ENCODE data around the gene BLVRA. TPM values are rescaled to one million over a fixed set of nuclear protein-coding genes. Genes with fewer than 3 reads are reported as not detected.

Gene BLVRA
- polyA plus RNA-seq, 3 donors: 71.9 to 238 (median 199) TPM

DNA sequence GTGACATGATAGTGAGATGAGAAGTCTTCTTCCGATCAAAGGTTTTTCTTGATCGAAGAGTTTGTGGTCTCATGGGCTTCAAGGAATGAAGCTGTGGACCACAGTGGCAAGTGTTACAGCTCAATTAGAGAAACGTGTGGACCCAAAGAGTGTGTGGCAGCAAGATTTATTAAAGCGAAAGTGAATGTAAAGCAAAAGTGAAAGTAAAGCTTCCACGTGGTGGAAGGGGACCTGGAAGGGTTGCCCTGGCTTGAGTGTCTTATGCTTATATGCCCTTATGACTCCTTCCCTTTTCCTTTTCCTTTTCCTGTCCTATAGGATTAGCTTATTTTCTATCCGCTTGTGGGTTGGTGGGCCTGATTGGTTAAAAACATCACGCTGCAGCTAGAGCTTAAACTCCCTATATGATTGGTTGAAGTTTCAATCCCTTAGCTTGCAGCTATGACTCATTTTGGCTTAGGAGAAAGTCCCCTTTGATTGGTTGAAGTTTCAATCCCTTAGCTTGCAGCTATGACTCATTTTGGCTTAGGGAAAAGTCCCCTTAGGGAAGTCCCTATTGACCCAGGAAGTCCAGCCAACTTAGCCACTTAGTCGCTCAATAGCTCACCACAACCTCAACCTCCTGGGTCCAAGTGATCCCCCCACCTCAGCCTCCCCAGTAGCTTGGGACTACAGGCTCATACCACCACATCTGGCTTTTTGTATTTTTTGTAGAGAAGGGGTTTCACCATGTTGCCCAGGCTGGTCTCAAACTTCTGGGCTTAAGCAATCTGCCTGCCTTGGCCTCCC, 76.2 kb downstream of the BLVRA start:
- Histone ChIP-seq H3K4me2 (replicated peaks; ENCODE audit: extremely low read depth, low read length, poor library complexity, severe bottlenecking) (peak overlapping the region; percentile 64), H3K36me3 (replicated peaks in 1 of 2; ENCODE audit: control insufficient read depth in 1 of 2, insufficient read depth in 2 of 2, low read length in 2 of 2) (no peaks in the 10 kb centered on the region), H3K9me3 (replicated peaks in 1 of 2; ENCODE audit: control insufficient read depth in 1 of 2, insufficient read depth in 1 of 2, low read length in 2 of 2) (peaks cover 4 to 8% of the 10 kb centered on the region in 2 donors), H3K27me3 (ENCODE audit: control insufficient read depth in 2 of 2, insufficient read depth in 2 of 2, low read length in 2 of 2) (no peaks in the 10 kb centered on the region), H3K9ac (ENCODE audit: insufficient read depth, low read length, poor library complexity, severe bottlenecking) (no peak overlapping the region), H2AFZ (ENCODE audit: insufficient read depth, low read depth, low read length, poor library complexity, severe bottlenecking) (peak overlapping the region; percentile 43), H4K20me1 (ENCODE audit: insufficient read depth, low read length) (no peaks in the 10 kb centered on the region), H3K27ac (ENCODE audit: low read depth in 1 of 2, low read length in 2 of 2) (peak overlapping the region; percentile 31 to 65), H3K4me1 (ENCODE audit: control insufficient read depth in 1 of 2, insufficient read depth in 2 of 2, low read length in 2 of 2) (peaks cover 10 to 13% of the 10 kb centered on the region in 2 donors), H3K4me3 (replicated peaks in 1 of 3; ENCODE audit: low read depth in 2 of 3, low read length in 3 of 3) (peak overlapping the region; percentile 8 to 65 (median 64)), H3K79me2 (ENCODE audit: insufficient read depth, low read length) (no peaks in the 10 kb centered on the region)
- H3K9me3 Mint-ChIP-seq: peaks cover 0 to 17% (median 7%) of the 10 kb centered on the region in 7 donors
- peaks cover 17% of the 10 kb centered on the region for H3K4me1 Mint-ChIP-seq
- H3K36me3 Mint-ChIP-seq: no peaks in the 10 kb centered on the region
- intact Hi-C loops (cut with micrococcal nuclease): loop anchor here (5.0 to 10.0 kb wide), 4 partner anchors 80 to 740 kb away; partner anchors contain the start of genes BLVRA (in 1 of the 2), COA1 (in 1 of the 2), DDX56 (in 1 of the 2) and STK17A (in 1 of the 2)
- H3K27me3 Mint-ChIP-seq (ENCODE audit: low read depth in 3 of 3): peaks cover 0 to 4% (median 3%) of the 10 kb centered on the region in 3 donors
- H3K4me3 Mint-ChIP-seq: peak overlapping the region; percentile 62 to 83
- peak overlapping the region; percentile 60 to 89 (median 82) for H3K27ac Mint-ChIP-seq
- peak; percentile 77 to 93 (median 84) for DNase-seq
- WGBS (ENCODE audit: insufficient coverage): 58% methylated on average over 4 of the region's 8 CpGs
- TF ChIP-seq, protein P1, sequence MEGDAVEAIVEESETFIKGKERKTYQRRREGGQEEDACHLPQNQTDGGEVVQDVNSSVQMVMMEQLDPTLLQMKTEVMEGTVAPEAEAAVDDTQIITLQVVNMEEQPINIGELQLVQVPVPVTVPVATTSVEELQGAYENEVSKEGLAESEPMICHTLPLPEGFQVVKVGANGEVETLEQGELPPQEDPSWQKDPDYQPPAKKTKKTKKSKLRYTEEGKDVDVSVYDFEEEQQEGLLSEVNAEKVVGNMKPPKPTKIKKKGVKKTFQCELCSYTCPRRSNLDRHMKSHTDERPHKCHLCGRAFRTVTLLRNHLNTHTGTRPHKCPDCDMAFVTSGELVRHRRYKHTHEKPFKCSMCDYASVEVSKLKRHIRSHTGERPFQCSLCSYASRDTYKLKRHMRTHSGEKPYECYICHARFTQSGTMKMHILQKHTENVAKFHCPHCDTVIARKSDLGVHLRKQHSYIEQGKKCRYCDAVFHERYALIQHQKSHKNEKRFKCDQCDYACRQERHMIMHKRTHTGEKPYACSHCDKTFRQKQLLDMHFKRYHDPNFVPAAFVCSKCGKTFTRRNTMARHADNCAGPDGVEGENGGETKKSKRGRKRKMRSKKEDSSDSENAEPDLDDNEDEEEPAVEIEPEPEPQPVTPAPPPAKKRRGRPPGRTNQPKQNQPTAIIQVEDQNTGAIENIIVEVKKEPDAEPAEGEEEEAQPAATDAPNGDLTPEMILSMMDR (IDR thresholded peaks at IDR 0.05): no peak

DNA sequence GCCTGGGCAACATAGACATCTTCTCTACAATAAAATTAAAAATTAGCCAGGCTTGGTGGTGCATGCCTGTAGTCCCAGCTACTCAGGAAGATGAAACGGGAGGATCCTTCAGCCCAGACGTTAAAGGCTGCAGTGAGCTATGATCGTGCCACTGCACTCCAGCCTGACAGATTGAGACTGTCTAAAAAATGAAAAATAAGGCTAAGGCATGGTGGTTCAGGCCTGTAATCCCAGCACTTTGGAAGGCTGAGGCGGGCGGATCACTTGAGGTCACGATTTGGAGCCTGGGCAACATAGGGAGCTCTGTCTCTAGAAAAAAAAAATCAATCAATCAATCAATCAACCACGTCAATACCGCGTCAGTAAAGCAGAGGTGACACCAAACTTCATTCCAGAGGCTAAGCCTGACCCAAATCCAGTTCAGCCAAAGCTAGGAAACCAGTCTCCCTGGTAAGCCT, 79.8 kb downstream of the BLVRA start:
- Histone ChIP-seq H3K9ac (ENCODE audit: insufficient read depth, low read length, poor library complexity, severe bottlenecking) (peak overlapping the region; percentile 39), H3K27ac (ENCODE audit: low read depth in 1 of 2, low read length in 2 of 2) (no peak overlapping the region)
- WGBS (ENCODE audit: insufficient coverage): 90% methylated on average over 5 of the region's 9 CpGs

More for the DNA sequence above, 79.8 kb downstream of the BLVRA start:
- H3K36me3 ChIP-seq (replicated peaks in 1 of 2; ENCODE audit: control insufficient read depth in 1 of 2, insufficient read depth in 2 of 2, low read length in 2 of 2): no peaks in the 10 kb centered on the region
- Mint-ChIP-seq H3K9me3 (peaks cover 0 to 8% (median 4%) of the 10 kb centered on the region in 7 donors), H3K27ac (peak overlapping the region in 2 of 7 donors; percentile 75 to 77), H3K27me3 (ENCODE audit: low read depth in 3 of 3) (peaks cover 4 to 14% (median 7%) of the 10 kb centered on the region in 3 donors), H3K4me1 (peaks cover 17% of the 10 kb centered on the region), H3K36me3 (no peaks in the 10 kb centered on the region), H3K4me3 (peak overlapping the region; percentile 73 to 86)
- peak overlapping the region; percentile 85 for H2AFZ ChIP-seq (ENCODE audit: insufficient read depth, low read depth, low read length, poor library complexity, severe bottlenecking)
- H3K4me3 ChIP-seq (replicated peaks in 1 of 3; ENCODE audit: low read depth in 2 of 3, low read length in 3 of 3): peak overlapping the region in 1 of 3 experiments; percentile 61
- peaks cover 0 to 3% of the 10 kb centered on the region in 2 donors for H3K27me3 ChIP-seq (ENCODE audit: control insufficient read depth in 2 of 2, insufficient read depth in 2 of 2, low read length in 2 of 2)
- intact Hi-C loops (cut with micrococcal nuclease): loop anchor here (2.0 to 10.0 kb wide), 5 partner anchors 83 to 737 kb away; partner anchors contain the start of genes BLVRA (in 1 of the 2), COA1 (in 1 of the 2), DDX56 (in 1 of the 2) and STK17A (in 1 of the 2)
- H3K4me1 ChIP-seq (ENCODE audit: control insufficient read depth in 1 of 2, insufficient read depth in 2 of 2, low read length in 2 of 2): peaks cover 10 to 13% of the 10 kb centered on the region in 2 donors
- no peaks in the 10 kb centered on the region for H3K79me2 ChIP-seq (ENCODE audit: insufficient read depth, low read length)
- TF ChIP-seq, protein P1 (IDR thresholded peaks at IDR 0.05): no peak
- H3K4me2 ChIP-seq (replicated peaks; ENCODE audit: extremely low read depth, low read length, poor library complexity, severe bottlenecking): peak overlapping the region; percentile 61
- no peak for DNase-seq
- no peaks in the 10 kb centered on the region for H4K20me1 ChIP-seq (ENCODE audit: insufficient read depth, low read length)
- H3K9me3 ChIP-seq (replicated peaks in 1 of 2; ENCODE audit: control insufficient read depth in 1 of 2, insufficient read depth in 1 of 2, low read length in 2 of 2): no peaks in the 10 kb centered on the region

Measured in CD14-positive monocyte (primary cell).